HepG2 (cell line): ENCODE data around the gene CLDN20. TPM values are rescaled to one million over a fixed set of nuclear protein-coding genes. Genes with fewer than 3 reads are reported as not detected.
A peak's percentile ranks its signal among the peaks of the same experiment; 100 is the strongest.

Source experiments
- ATAC-seq: fragments of 200-7000 bp; cut with Tn5 transposase; 3 replicates; pipeline ENCODE4 v1.9.1; 2020; ENCODE audit warnings: mild to moderate bottlenecking, moderate library complexity
- BruUV-seq: library from RNA; stranded (reverse); fragments of 400-500 nt; replicated peaks from 2 replicates; lab custom pipeline; 2021; lab: Mats Ljungman, UMichigan
- CTCF ChIA-PET: fragments of 300-600 bp; formaldehyde crosslinking; extraction: SDS; loops from one replicate; lab custom pipeline; 2021; ENCODE audit warnings: low total read pairs, inconsistent platforms, low intra/inter-chr PET ratio; lab: Yijun Ruan, JAX
- POLR2A ChIA-PET: fragments of 350-600 bp; sonication (Branson Sonifier 250); formaldehyde crosslinking; loops from one replicate; lab custom pipeline; 2020; ENCODE audit warnings: antibody characterized with exemption, inconsistent platforms; lab: Yijun Ruan, JAX
- DNase-seq: peaks from one replicate; pipeline ENCODE4 v3.0.0-alpha.2; 2015; ENCODE audit warnings: low spot score
- FAIRE-seq: peaks from 3 replicates; lab custom pipeline; 2011; peaks lifted over from hg19 to GRCh38; lab: Jason Lieb, UNC
- H2AFZ ChIP-seq: one replicate; pipeline ENCODE4 v1.6.1; 2011; ENCODE audit warnings: low read length, inconsistent platforms
- H3K27ac ChIP-seq: fragments of 300-600 bp; 3 replicates; pipeline ENCODE4 v1.8.0; 2011; ENCODE audit warnings: mixed run types, mild to moderate bottlenecking, mixed read lengths, low read length, inconsistent platforms; ENCODE audit not compliant: insufficient read depth; ENCODE audit errors: extremely low read length
- H3K27me3 ChIP-seq, 2 experiments: fragments of 200-600 bp in 1 of 2; 2 replicates in 1 of 2; 3 replicates in 1 of 2; pipeline versions ENCODE4 v1.6.0 to v1.8.0; 2011; ENCODE audit warnings: low read length in 2 of 2, mild to moderate bottlenecking in 2 of 2, moderate library complexity in 2 of 2, inconsistent platforms in 1 of 2; ENCODE audit not compliant: insufficient read depth in 2 of 2, control insufficient read depth in 1 of 2
- H3K36me3 ChIP-seq, 2 experiments: fragments of 200-600 bp in 1 of 2; replicated peaks in 1 of 2; 2 replicates in 1 of 2; 3 replicates in 1 of 2; pipeline versions ENCODE4 v1.5.1 to v1.8.0; 2011; ENCODE audit warnings: low read length in 2 of 2, inconsistent platforms in 1 of 2; ENCODE audit not compliant: insufficient read depth in 2 of 2, control insufficient read depth in 1 of 2
- H3K4me1 ChIP-seq: 2 replicates; pipeline ENCODE4 v1.5.1; 2012; ENCODE audit warnings: low read length, inconsistent platforms; ENCODE audit not compliant: insufficient read depth
- H3K4me2 ChIP-seq: 2 replicates; pipeline ENCODE4 v1.6.0; 2011; ENCODE audit warnings: low read depth, low read length, inconsistent platforms
- H3K4me3 ChIP-seq, 3 experiments: fragments of 200-600 bp in 1 of 3; sonication (generic), shearing (Covaris generic) in 1 of 3; replicated peaks in 1 of 3; 2 replicates each; pipeline ENCODE4 v1.5.1; 2011 to 2016; ENCODE audit warnings: low read length in 3 of 3, inconsistent platforms in 2 of 3, low read depth in 2 of 3, mild to moderate bottlenecking in 2 of 3, control low read depth in 1 of 3, mixed read lengths in 1 of 3; ENCODE audit not compliant: insufficient read depth in 1 of 3
- H3K79me2 ChIP-seq: one replicate; pipeline ENCODE4 v1.6.1; 2011; ENCODE audit warnings: low read length, inconsistent platforms; ENCODE audit not compliant: insufficient read depth
- H3K9ac ChIP-seq: 2 replicates; pipeline ENCODE4 v1.6.0; 2011; ENCODE audit warnings: mild to moderate bottlenecking, low read depth, low read length, inconsistent platforms; ENCODE audit not compliant: insufficient read depth
- H3K9me3 ChIP-seq: 2 replicates; pipeline ENCODE4 v1.5.1; 2012; ENCODE audit warnings: mild to moderate bottlenecking, low read length
- H4K20me1 ChIP-seq: 2 replicates; pipeline ENCODE4 v1.6.0; 2011; ENCODE audit warnings: inconsistent platforms, mild to moderate bottlenecking, low read length, moderate library complexity; ENCODE audit not compliant: insufficient read depth
- AGO2 ChIP-seq: fragments of 200-400 bp; formaldehyde crosslinking; optimal IDR thresholded peaks from 2 replicates; pipeline ENCODE3; 2017; ENCODE audit warnings: mild to moderate bottlenecking, low read depth, low read length, moderate library complexity
- MAFK ChIP-seq, 2 experiments: IDR thresholded peaks in 1 of 2; conservative IDR thresholded peaks in 1 of 2; 2 replicates each; pipeline ENCODE4 v1.6.1; 2011; ENCODE audit warnings: improper control_type of control experiment in 2 of 2, low read length in 2 of 2
- NBN ChIP-seq: fragments of 450-650 bp; conservative IDR thresholded peaks from 2 replicates; pipeline ENCODE4 v1.6.1; 2017
- SMC3 ChIP-seq: IDR thresholded peaks from 2 replicates; pipeline ENCODE4 v1.6.1; 2011; ENCODE audit warnings: low read length, improper control_type of control experiment
- SP140L ChIP-seq: sonication (generic); formaldehyde crosslinking; IDR thresholded peaks from 2 replicates; pipeline ENCODE4 v1.4.0; 2020; ENCODE audit warnings: missing genetic modification reagents, borderline replicate concordance
- ZNF543 ChIP-seq: sonication (generic); formaldehyde crosslinking; IDR thresholded peaks from 2 replicates; pipeline ENCODE4 v1.4.0; 2020; ENCODE audit warnings: mild to moderate bottlenecking, missing genetic modification reagents
- ZNF557 ChIP-seq: sonication (generic); formaldehyde crosslinking; IDR thresholded peaks from 2 replicates; pipeline ENCODE4 v1.4.0; 2020; ENCODE audit warnings: missing genetic modification reagents
- ZNF703 ChIP-seq: sonication (generic); formaldehyde crosslinking; IDR thresholded peaks from 2 replicates; pipeline ENCODE4 v1.5.1; 2020; ENCODE audit warnings: missing genetic modification reagents, mild to moderate bottlenecking, moderate library complexity, borderline replicate concordance
- ZNF761 ChIP-seq: sonication (generic); formaldehyde crosslinking; conservative IDR thresholded peaks from 2 replicates; pipeline ENCODE4 v1.4.0; 2020; ENCODE audit warnings: mild to moderate bottlenecking, missing genetic modification reagents
- WGBS: methylation state at CpG from one replicate; pipeline ENCODE4 v1.1.6; 2017; ENCODE audit warnings: low lambda C conversion rate; 5-methylcytosine and 5-hydroxymethylcytosine counted together
- in situ Hi-C: cut with HindIII; loops from 2 replicates; pipeline ENCODE4 v1.10.0; 2017; ENCODE audit warnings: low pct_unique_long_range_greater_than_20kb; ENCODE audit not compliant: extremely low pct_ligation_motif_present
- intact Hi-C: fragments of 100-400 bp; cut with micrococcal nuclease; formaldehyde crosslinking; loops from one replicate; pipeline ENCODE4 v1.10.0; 2022; ENCODE audit not compliant: unreplicated experiment
- polyA plus RNA-seq, 8 experiments: library from polyadenylated mRNA; depleted of rRNA in 3 of 8; stranded (reverse) in 7 of 8; unstranded in 1 of 8; fragments of >200 nt; fragmentation: Illumina TruSeq in 4 of 8; extraction: Trizol in 4 of 8; gene quantifications; 2 replicates each; pipeline versions ENCODE4 v1.2.1 to v1.2.3, GENCODE V29; 2011 to 2016; ENCODE audit warnings: low read depth in 4 of 8, missing spikeins in 1 of 8, mixed read lengths in 1 of 8; ENCODE audit not compliant: insufficient read depth in 1 of 8
- total RNA-seq, 5 experiments: library from RNA; depleted of rRNA; stranded (reverse); fragments of >200 nt; fragmentation: Illumina TruSeq; extraction: Trizol; gene quantifications; 2 replicates each; pipeline ENCODE4 v1.2.3, GENCODE V29; 2016; ENCODE audit warnings: low read depth in 1 of 5
- TF ChIP-seq, protein P1 (sequence below): sonication (generic); formaldehyde crosslinking; IDR thresholded peaks from 2 replicates; pipeline ENCODE4 v1.8.0; 2022; ENCODE audit warnings: mild to moderate bottlenecking, missing genetic modification reagents, moderate library complexity

CLDN20 gene
- total and polyA plus RNA-seq, 2 of the 13 experiments (the other 11 are each of a cell fraction or from before 2014, with no cell fraction given), result not detected

DNA sequence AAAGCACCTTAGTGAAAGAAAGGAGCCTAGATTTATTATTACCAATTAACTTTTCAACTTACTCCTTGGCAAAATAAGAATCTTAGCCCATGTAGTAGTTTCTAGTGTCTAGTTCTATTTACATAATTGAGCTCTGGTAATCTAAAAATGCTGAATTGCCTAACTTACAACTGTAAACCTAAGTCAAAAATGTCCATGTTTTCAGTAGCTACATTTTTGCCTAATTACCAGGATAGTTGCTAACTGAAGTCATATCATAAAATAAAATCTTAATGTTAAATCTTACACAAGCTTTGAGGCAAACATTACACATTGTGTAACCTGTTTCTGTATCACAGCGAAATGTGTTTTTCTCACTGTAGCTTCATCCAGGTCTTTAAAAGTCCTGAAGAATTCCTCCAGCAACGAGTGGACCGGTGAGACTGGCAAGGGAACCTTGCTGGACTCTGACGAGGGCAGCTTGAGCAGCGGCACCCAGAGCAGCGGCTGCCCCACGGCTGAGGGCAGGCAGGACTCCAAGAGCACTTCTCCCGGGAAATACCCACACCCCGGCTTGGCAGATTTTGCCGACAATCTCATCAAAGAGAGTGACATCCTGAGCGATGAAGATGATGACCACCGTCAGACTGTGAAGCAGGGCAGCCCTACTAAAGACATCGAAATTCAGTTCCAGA is 7.6 kb upstream of the CLDN20 start:
- Histone ChIP-seq H3K9ac (no peak overlapping the region), H2AFZ (no peak overlapping the region), H4K20me1 (no peaks in the 10 kb centered on the region), H3K79me2 (no peaks in the 10 kb centered on the region), H3K27me3 (no peaks in the 10 kb centered on the region), H3K27ac (no peak overlapping the region), H3K4me2 (no peak overlapping the region), H3K9me3 (no peaks in the 10 kb centered on the region), H3K36me3 (peaks cover 40 to 95% of the 10 kb centered on the region in 2 experiments), H3K4me1 (peaks cover 11% of the 10 kb centered on the region; the same call in 1 of the 2 replicates), H3K4me3 (no peak overlapping the region)
- intact Hi-C loops (no loop called here), in situ Hi-C loops (no loop called here)
- ChIA-PET POLR2A (no interaction called here), CTCF (no interaction called here)
- DNase-seq (no peak), FAIRE-seq (peak; percentile 50), ATAC-seq (no peak)
- WGBS, result 95% methylated on average over 13 of the region's 13 CpGs
- 0 out of 4 replicates have a peak, but pooled peaks of 1 of the 2 experiments have one; percentile 2 for TF ChIP-seq MAFK (conservative IDR thresholded peaks at IDR 0.05 in 1 of 2, IDR thresholded peaks at IDR 0.05 in 1 of 2; ENCODE audit: low read length in 2 of 2)
- TF ChIP-seq, protein P1, sequence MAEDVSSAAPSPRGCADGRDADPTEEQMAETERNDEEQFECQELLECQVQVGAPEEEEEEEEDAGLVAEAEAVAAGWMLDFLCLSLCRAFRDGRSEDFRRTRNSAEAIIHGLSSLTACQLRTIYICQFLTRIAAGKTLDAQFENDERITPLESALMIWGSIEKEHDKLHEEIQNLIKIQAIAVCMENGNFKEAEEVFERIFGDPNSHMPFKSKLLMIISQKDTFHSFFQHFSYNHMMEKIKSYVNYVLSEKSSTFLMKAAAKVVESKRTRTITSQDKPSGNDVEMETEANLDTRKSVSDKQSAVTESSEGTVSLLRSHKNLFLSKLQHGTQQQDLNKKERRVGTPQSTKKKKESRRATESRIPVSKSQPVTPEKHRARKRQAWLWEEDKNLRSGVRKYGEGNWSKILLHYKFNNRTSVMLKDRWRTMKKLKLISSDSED (CRISPR knock-in tag), result no peak
- peak; percentile 32 for TF ChIP-seq AGO2
- BruUV-seq, result no TSS peak

- Histone ChIP-seq H3K79me2 (peaks cover under 1% of the 10 kb centered on the region), H3K27me3 (no peaks in the 10 kb centered on the region), H2AFZ (no peak overlapping the region), H3K9ac (no peak overlapping the region), H3K9me3 (no peaks in the 10 kb centered on the region), H3K4me2 (no peak overlapping the region), H3K27ac (no peak overlapping the region), H3K4me3 (no peak overlapping the region), H3K36me3 (peaks cover 45 to 99% of the 10 kb centered on the region in 2 experiments), H3K4me1 (peaks cover 9% of the 10 kb centered on the region; the same call in 1 of the 2 replicates), H4K20me1 (no peaks in the 10 kb centered on the region)
- no TSS peak for BruUV-seq
- intact Hi-C loops (no loop called here), in situ Hi-C loops (no loop called here)
- ChIA-PET CTCF (no interaction called here), POLR2A (no interaction called here)
- TF ChIP-seq ZNF761, result no peak
- TF ChIP-seq ZNF543 (CRISPR knock-in tag), result no peak
- TF ChIP-seq SMC3, result no peak
- TF ChIP-seq ZNF703, result no peak
- no peak for TF ChIP-seq SP140L (CRISPR knock-in tag)
- no peak for TF ChIP-seq NBN
- no peak for TF ChIP-seq ZNF557 (CRISPR knock-in tag)
- DNase-seq (no peak), ATAC-seq (no peak), FAIRE-seq (no peak)
- 97% methylated on average over 9 of the region's 9 CpGs for WGBS
These were observed 6.0 kb upstream of the CLDN20 start for GRCh38 chr6:155257796-155258195.
